ENCODE data around the gene GALNT14. TPM values are rescaled to one million over a fixed set of nuclear protein-coding genes. Genes with fewer than 3 reads are reported as not detected.

The GALNT14 gene
- total and polyA plus RNA-seq, 2 of the 13 experiments (the other 11 are each of a cell fraction or from before 2014, with no cell fraction given) = not detected

DNA sequence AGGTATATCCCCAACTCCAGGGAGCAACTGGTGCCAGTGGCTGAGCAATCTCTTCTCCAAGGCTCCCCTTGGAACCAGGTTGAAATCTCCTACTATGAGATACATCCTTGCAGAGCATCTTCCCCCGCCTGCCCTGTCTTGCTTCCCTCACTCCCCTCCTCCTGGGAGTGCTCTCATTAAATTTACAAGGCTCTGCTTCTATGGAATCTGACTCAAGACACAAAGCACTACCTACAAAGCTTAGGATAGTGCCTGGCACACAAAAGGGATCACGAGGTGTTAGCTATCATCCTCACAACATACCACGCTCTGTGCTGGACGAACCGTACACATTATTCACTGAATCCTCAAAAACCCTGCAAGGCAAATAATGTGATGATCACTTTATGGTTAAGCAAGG lies 121.6 kb downstream of the GALNT14 start:
- H3K4me3 ChIP-seq (replicated peaks in 1 of 3; ENCODE audit: insufficient read depth in 1 of 3, low read depth in 2 of 3, low read length in 3 of 3) = no peak overlapping the region
- POLR2A ChIA-PET = no interaction called here
- H3K9ac ChIP-seq (ENCODE audit: insufficient read depth, low read depth, low read length) = no peak overlapping the region
- no peak overlapping the region for H3K4me2 ChIP-seq (ENCODE audit: low read depth, low read length)
- no TSS peak for BruUV-seq (replicated peaks)
- H2AFZ ChIP-seq (ENCODE audit: low read length) = no peak overlapping the region
- no peak overlapping the region for H3K27ac ChIP-seq (ENCODE audit: extremely low read length, insufficient read depth, low read length)
- no peaks in the 10 kb centered on the region for H4K20me1 ChIP-seq (ENCODE audit: insufficient read depth, low read length)
- no peaks in the 10 kb centered on the region for H3K4me1 ChIP-seq (ENCODE audit: insufficient read depth, low read length)
- no peaks in the 10 kb centered on the region for H3K36me3 ChIP-seq (replicated peaks in 1 of 2; ENCODE audit: control insufficient read depth in 1 of 2, insufficient read depth in 2 of 2, low read length in 2 of 2)
- no peak for FAIRE-seq
- H3K27me3 ChIP-seq (ENCODE audit: control insufficient read depth in 1 of 2, insufficient read depth in 2 of 2, low read length in 2 of 2) = peaks cover 0 to 9% of the 10 kb centered on the region in 2 experiments; a peak in 1 of 5 replicates
- CTCF ChIA-PET (ENCODE audit: low intra/inter-chr PET ratio, low total read pairs) = no interaction called here
- intact Hi-C loops (cut with micrococcal nuclease; ENCODE audit: unreplicated experiment) (no loop called here), in situ Hi-C loops (cut with HindIII; ENCODE audit: extremely low pct_ligation_motif_present, low pct_unique_long_range_greater_than_20kb) (no loop called here)
- 23% methylated on average over 5 of the region's 5 CpGs for WGBS (ENCODE audit: low lambda C conversion rate)
- no peaks in the 10 kb centered on the region for H3K79me2 ChIP-seq (ENCODE audit: insufficient read depth, low read length)
- ATAC-seq = no peak
- TF ChIP-seq ZNF20 (CRISPR knock-in tag; IDR thresholded peaks at IDR 0.05) (no peak), U2AF2 (IDR thresholded peaks at IDR 0.05; ENCODE audit: low read depth, low read length) (no peak), DDIT3 (CRISPR knock-in tag; IDR thresholded peaks at IDR 0.05) (no peak)
- TF ChIP-seq, protein P1, sequence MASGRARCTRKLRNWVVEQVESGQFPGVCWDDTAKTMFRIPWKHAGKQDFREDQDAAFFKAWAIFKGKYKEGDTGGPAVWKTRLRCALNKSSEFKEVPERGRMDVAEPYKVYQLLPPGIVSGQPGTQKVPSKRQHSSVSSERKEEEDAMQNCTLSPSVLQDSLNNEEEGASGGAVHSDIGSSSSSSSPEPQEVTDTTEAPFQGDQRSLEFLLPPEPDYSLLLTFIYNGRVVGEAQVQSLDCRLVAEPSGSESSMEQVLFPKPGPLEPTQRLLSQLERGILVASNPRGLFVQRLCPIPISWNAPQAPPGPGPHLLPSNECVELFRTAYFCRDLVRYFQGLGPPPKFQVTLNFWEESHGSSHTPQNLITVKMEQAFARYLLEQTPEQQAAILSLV (CRISPR knock-in tag; IDR thresholded peaks at IDR 0.05; ENCODE audit: borderline replicate concordance) = no peak
- H3K9me3 ChIP-seq (ENCODE audit: low read length) = no peaks in the 10 kb centered on the region
- no peak for DNase-seq (ENCODE audit: low spot score)

GRCh38 chr2:31014516-31014915 lies 123.7 kb downstream of the GALNT14 start:
- POLR2A ChIA-PET = no interaction called here
- no TSS peak for BruUV-seq (replicated peaks)
- no peaks in the 10 kb centered on the region for H4K20me1 ChIP-seq (ENCODE audit: insufficient read depth, low read length)
- no peak overlapping the region for H3K9ac ChIP-seq (ENCODE audit: insufficient read depth, low read depth, low read length)
- H3K27me3 ChIP-seq (ENCODE audit: control insufficient read depth in 1 of 2, insufficient read depth in 2 of 2, low read length in 2 of 2) = peaks cover 0 to 12% of the 10 kb centered on the region in 2 experiments; a peak in 1 of 5 replicates
- no peak overlapping the region for H3K27ac ChIP-seq (ENCODE audit: extremely low read length, insufficient read depth, low read length)
- H3K4me3 ChIP-seq (replicated peaks in 1 of 3; ENCODE audit: insufficient read depth in 1 of 3, low read depth in 2 of 3, low read length in 3 of 3) = no peak overlapping the region
- H3K79me2 ChIP-seq (ENCODE audit: insufficient read depth, low read length) = no peaks in the 10 kb centered on the region
- no peak overlapping the region for H3K4me2 ChIP-seq (ENCODE audit: low read depth, low read length)
- CTCF ChIA-PET (ENCODE audit: low intra/inter-chr PET ratio, low total read pairs) = no interaction called here
- TF ChIP-seq ZXDC (CRISPR knock-in tag; IDR thresholded peaks at IDR 0.05) = no peak
- TF ChIP-seq, protein P2, sequence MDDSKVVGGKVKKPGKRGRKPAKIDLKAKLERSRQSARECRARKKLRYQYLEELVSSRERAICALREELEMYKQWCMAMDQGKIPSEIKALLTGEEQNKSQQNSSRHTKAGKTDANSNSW (CRISPR knock-in tag; IDR thresholded peaks at IDR 0.05; ENCODE audit: borderline replicate concordance) = no peak
- TF ChIP-seq REPIN1 (CRISPR knock-in tag; IDR thresholded peaks at IDR 0.05; ENCODE audit: borderline replicate concordance, low read depth) = no peak
- no peak for TF ChIP-seq ZNF292 (CRISPR knock-in tag; IDR thresholded peaks at IDR 0.05; ENCODE audit: borderline replicate concordance, low read depth)
- TF ChIP-seq ZNF770 (CRISPR knock-in tag; IDR thresholded peaks at IDR 0.05) = no peak
- no peak for TF ChIP-seq ZNF784 (CRISPR knock-in tag; IDR thresholded peaks at IDR 0.05; ENCODE audit: borderline replicate concordance)
- ATAC-seq (no peak), DNase-seq (ENCODE audit: low spot score) (no peak), FAIRE-seq (no peak)
- intact Hi-C loops (cut with micrococcal nuclease; ENCODE audit: unreplicated experiment) = no loop called here
- WGBS (ENCODE audit: low lambda C conversion rate) = 0% methylated on average over 4 of the region's 4 CpGs
- H3K36me3 ChIP-seq (replicated peaks in 1 of 2; ENCODE audit: control insufficient read depth in 1 of 2, insufficient read depth in 2 of 2, low read length in 2 of 2) = no peaks in the 10 kb centered on the region
- in situ Hi-C loops (cut with HindIII; ENCODE audit: extremely low pct_ligation_motif_present, low pct_unique_long_range_greater_than_20kb) = no loop called here
- no peaks in the 10 kb centered on the region for H3K4me1 ChIP-seq (ENCODE audit: insufficient read depth, low read length)
- H2AFZ ChIP-seq (ENCODE audit: low read length) = no peak overlapping the region
- no peaks in the 10 kb centered on the region for H3K9me3 ChIP-seq (ENCODE audit: low read length)
